ENCODE results near the gene DAPL1.

GRCh38 chr2:158797963-158798700, 3.0 kb downstream of the DAPL1 start:
- TF ChIP-seq CTCF (IDR thresholded peaks at IDR 0.05) (no peak), EZH2 (IDR thresholded peaks at IDR 0.05; ENCODE audit: borderline replicate concordance, insufficient read depth, low read depth, low read length, poor library complexity, severe bottlenecking) (no peak)

All from B cell (primary cell).